Osteocyte (in vitro differentiated cells): Measurements from ENCODE around the gene HARBI1. TPM values are rescaled to one million over a fixed set of nuclear protein-coding genes. Genes with fewer than 3 reads are reported as not detected.
"Not testable (repeated sequence)": the region's sequence is repeated elsewhere in the genome, so short reads cannot be mapped to it uniquely, and the experiment has no call there.

Experiments
- DNase-seq: peaks from one replicate; pipeline ENCODE4 v3.0.0; 2021; ENCODE audit warnings: mixed read lengths; ENCODE audit not compliant: unreplicated experiment; ENCODE audit errors: extremely low spot score
- H3K27ac Mint-ChIP-seq: one replicate; pipeline ENCODE4 v1.8.0; 2021; ENCODE audit warnings: mild to moderate bottlenecking, mixed read lengths; ENCODE audit not compliant: unreplicated experiment
- H3K27me3 Mint-ChIP-seq: one replicate; pipeline ENCODE4 v1.8.0; 2021; ENCODE audit warnings: mixed read lengths; ENCODE audit not compliant: unreplicated experiment
- H3K36me3 Mint-ChIP-seq: one replicate; pipeline ENCODE4 v1.8.0; 2021; ENCODE audit warnings: mixed read lengths; ENCODE audit not compliant: unreplicated experiment
- H3K4me1 Mint-ChIP-seq: one replicate; pipeline ENCODE4 v1.8.0; 2021; ENCODE audit warnings: mixed read lengths; ENCODE audit not compliant: unreplicated experiment
- H3K4me3 Mint-ChIP-seq: one replicate; pipeline ENCODE4 v1.8.0; 2021; ENCODE audit warnings: mild to moderate bottlenecking, moderate library complexity, mixed read lengths; ENCODE audit not compliant: unreplicated experiment
- H3K9me3 Mint-ChIP-seq: one replicate; pipeline ENCODE4 v1.8.0; 2021; ENCODE audit warnings: mixed read lengths; ENCODE audit not compliant: unreplicated experiment
- total RNA-seq: library from RNA; stranded (reverse); gene quantifications from 2 replicates; pipeline ENCODE4 v1.2.1, GENCODE V29; 2021
- TF ChIP-seq, protein P1 (sequence below): fragments of 200-600 bp; sonication (generic); IDR thresholded peaks from 2 replicates; pipeline ENCODE4 v1.5.0; 2021; ENCODE audit warnings: antibody characterized with exemption, mild to moderate bottlenecking, moderate library complexity

The HARBI1 gene
- total RNA-seq, 1 donor from 2014 or later = 6.7 TPM

DNA sequence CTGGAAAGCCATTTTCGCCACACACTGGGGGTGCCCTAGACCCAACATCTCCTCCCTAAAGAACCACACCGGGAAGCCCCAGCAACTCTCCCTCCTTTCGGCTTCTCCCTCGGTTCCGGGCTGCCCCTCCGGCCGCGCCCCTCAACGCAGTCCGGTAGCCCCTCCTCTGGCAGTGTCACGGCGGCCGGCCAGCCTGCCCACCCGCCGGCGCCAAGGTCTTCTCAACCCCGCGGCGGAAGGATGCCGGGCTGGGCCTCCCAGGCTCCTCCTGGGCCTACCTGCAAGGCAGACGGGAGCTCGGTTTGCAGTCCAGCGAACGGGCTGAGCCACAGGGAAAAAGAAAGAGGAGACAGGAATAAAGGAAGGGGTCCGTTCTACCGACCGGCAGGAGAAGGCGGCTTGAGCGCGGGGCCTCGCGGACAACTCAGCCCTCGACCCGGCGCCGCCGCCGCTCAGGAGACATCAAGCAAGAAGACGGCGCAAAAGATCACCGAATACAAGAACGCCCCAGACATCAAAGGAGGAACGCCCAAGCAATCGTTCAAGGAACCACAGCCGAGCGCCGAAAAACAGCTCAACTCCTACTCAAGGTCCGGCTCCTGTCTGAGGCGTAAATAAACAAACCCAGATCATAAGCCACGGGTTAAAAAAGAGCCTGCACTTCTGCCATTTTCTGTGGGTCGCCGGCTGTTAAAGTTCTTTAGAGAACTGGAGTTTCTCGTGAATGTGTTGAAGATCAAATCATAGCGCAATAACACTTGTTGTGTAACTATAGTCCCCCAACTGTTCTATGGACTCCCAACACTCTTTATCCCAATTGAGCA is 23.3 kb downstream of the HARBI1 start, which contains the start of gene AMBRA1:
TSS of gene AMBRA1 (minus strand) at position 474 of the 824 bp plus-strand sequence. CDS start 45,643 bp downstream, outside the sequence.
- peaks cover 38% of the 10 kb centered on the region for H3K4me1 Mint-ChIP-seq
- peak within 1 kb of the TSS; percentile 98 for H3K27ac Mint-ChIP-seq
- peak; percentile 93 for DNase-seq
- H3K36me3 Mint-ChIP-seq = peaks cover 7% of the 10 kb centered on the region
- TF ChIP-seq, protein P1, sequence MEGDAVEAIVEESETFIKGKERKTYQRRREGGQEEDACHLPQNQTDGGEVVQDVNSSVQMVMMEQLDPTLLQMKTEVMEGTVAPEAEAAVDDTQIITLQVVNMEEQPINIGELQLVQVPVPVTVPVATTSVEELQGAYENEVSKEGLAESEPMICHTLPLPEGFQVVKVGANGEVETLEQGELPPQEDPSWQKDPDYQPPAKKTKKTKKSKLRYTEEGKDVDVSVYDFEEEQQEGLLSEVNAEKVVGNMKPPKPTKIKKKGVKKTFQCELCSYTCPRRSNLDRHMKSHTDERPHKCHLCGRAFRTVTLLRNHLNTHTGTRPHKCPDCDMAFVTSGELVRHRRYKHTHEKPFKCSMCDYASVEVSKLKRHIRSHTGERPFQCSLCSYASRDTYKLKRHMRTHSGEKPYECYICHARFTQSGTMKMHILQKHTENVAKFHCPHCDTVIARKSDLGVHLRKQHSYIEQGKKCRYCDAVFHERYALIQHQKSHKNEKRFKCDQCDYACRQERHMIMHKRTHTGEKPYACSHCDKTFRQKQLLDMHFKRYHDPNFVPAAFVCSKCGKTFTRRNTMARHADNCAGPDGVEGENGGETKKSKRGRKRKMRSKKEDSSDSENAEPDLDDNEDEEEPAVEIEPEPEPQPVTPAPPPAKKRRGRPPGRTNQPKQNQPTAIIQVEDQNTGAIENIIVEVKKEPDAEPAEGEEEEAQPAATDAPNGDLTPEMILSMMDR = no peak
- no peaks in the 10 kb centered on the region for H3K27me3 Mint-ChIP-seq
- no peaks in the 10 kb centered on the region for H3K9me3 Mint-ChIP-seq
- peak within 1 kb of the TSS; percentile 98 for H3K4me3 Mint-ChIP-seq

DNA sequence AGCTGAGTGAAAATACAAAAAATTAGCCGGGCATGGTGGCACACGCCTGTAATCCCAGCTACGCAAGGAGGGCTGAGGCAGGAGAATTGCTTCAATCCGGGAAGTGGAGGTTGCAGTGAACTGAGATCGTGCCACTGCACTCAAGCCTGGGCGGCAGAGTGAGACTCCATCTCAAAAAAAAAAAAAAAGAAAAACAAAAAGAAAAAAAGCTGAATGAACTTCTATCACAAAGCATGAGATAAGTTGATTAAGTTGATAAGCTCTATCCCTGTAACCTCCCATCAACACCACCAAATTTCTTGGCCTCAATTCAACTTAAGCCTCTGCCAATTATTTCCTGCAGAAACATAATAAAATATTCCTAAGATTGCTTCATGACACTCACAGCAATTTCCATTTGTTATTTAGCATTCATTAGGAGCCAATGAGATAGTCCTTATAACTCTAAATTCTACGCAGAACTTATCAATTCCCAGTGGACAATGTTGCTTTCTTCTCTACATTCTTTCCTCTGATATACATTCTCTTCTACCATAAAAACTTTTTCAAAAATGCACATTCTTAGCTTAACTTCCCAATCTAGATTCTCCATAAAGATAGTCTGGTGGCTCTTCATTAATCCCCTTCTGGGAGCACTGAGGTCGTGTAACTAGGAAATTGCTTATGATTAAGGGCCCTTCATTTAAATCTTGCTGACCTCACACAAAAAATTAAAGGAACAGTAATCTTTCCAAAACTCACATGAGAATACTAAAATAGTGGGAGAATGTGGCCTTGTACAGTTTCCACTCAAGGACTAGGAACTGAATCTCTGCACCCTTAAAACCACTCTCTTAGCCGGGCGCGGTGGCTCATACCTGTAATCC is 26.1 kb downstream of the HARBI1 start:
- peak overlapping the region; percentile 12 for H3K4me3 Mint-ChIP-seq
- TF ChIP-seq, protein P1 = no peak
- DNase-seq = no peak
- H3K4me1 Mint-ChIP-seq = peaks cover 44% of the 10 kb centered on the region
- H3K27ac Mint-ChIP-seq = peak overlapping the region; percentile 25
- peaks cover 7% of the 10 kb centered on the region for H3K36me3 Mint-ChIP-seq
- H3K9me3 Mint-ChIP-seq = no peaks in the 10 kb centered on the region
- no peaks in the 10 kb centered on the region for H3K27me3 Mint-ChIP-seq

DNA sequence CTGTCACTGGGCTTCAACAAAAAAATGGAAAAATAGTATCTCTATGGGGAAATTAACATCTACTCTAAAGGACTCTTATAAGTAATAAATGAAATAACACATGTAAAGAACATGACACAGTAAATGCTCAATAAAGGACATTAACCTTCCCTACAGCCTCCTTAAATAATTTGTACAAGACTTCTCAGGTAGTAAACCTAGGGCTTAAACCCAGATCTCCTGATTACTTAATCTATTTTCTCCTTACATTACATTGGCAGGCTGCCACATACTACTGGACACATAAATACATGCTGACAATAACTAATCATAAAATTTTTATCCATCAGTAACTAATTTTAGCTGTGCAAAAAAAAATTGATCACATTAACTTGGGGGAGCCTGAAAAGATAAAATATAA is 28.1 kb downstream of the HARBI1 start:
- H3K4me1 Mint-ChIP-seq = peaks cover 39% of the 10 kb centered on the region
- H3K36me3 Mint-ChIP-seq = peaks cover 7% of the 10 kb centered on the region
- TF ChIP-seq, protein P1 = no peak
- no peak overlapping the region for H3K4me3 Mint-ChIP-seq
- no peaks in the 10 kb centered on the region for H3K9me3 Mint-ChIP-seq
- H3K27me3 Mint-ChIP-seq = no peaks in the 10 kb centered on the region
- no peak overlapping the region for H3K27ac Mint-ChIP-seq
- DNase-seq = no peak

- no peak overlapping the region for H3K27ac Mint-ChIP-seq
- TF ChIP-seq, protein P1 = no peak
- no peak for DNase-seq
- H3K4me3 Mint-ChIP-seq = no peak overlapping the region
- peaks cover 37% of the 10 kb centered on the region for H3K4me1 Mint-ChIP-seq
- H3K36me3 Mint-ChIP-seq = peaks cover 7% of the 10 kb centered on the region
- no peaks in the 10 kb centered on the region for H3K9me3 Mint-ChIP-seq
- no peaks in the 10 kb centered on the region for H3K27me3 Mint-ChIP-seq
Measured at GRCh38 chr11:46588131-46588530, 28.9 kb downstream of the HARBI1 start.

DNA sequence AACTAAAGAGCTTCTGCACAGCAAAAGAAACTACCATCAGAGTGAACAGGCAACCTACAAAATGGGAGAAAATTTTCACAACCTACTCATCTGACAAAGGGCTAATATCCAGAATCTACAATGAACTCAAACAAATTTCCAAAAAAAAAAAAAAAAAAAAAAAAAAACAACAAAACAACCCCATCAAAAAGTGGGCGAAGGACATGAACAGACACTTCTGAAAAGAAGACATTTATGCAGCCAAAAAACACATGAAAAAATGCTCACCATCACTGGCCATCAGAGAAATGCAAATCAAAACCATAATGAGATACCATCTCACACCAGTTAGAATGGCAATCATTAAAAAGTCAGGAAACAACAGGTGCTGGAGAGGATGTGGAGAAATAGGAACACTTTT is 33.5 kb downstream of the HARBI1 start:
- H3K4me1 Mint-ChIP-seq, H3K4me3 Mint-ChIP-seq, DNase-seq, H3K27me3 Mint-ChIP-seq, H3K27ac Mint-ChIP-seq, H3K9me3 Mint-ChIP-seq, H3K36me3 Mint-ChIP-seq: not testable (repeated sequence)
